ENCODE data around the gene SPRR2F. TPM values are rescaled to one million over a fixed set of nuclear protein-coding genes. Genes with fewer than 3 reads are reported as not detected.

The SPRR2F gene
- total RNA-seq, 2 donors from 2014 or later: not detected

GRCh38 chr1:153087652-153088051 is 25.7 kb downstream of the SPRR2F start:
- intact Hi-C loops (cut with DNase I, micrococcal nuclease): no loop called here
- no peak for DNase-seq
- no peak for ATAC-seq

- DNase-seq (no peak), ATAC-seq (no peak)
- intact Hi-C loops (cut with DNase I, micrococcal nuclease): no loop called here
Observed at GRCh38 chr1:153081736-153082135, 31.6 kb downstream of the SPRR2F start.

- ATAC-seq (no peak), DNase-seq (no peak)
- intact Hi-C loops (cut with DNase I, micrococcal nuclease): no loop called here
Observed at GRCh38 chr1:153072806-153073726, 40.2 kb downstream of the SPRR2F start.

GRCh38 chr1:153071511-153071910 is 41.8 kb downstream of the SPRR2F start, which contains the start of gene SPRR2B:
Gene SPRR2B (minus strand): TSS chr1:153071611. CDS start chr1:153070839, 772 bp downstream.
- intact Hi-C loops (cut with DNase I, micrococcal nuclease): no loop called here
- ATAC-seq (no peak), DNase-seq (no peak)

- ATAC-seq (no peak), DNase-seq (no peak)
- intact Hi-C loops (cut with DNase I, micrococcal nuclease): no loop called here
Observed at GRCh38 chr1:153070243-153070642, 43.1 kb downstream of the SPRR2F start.

Other genes starting within 250 kb of the SPRR2F start
- not detected for gene SMCP, start 235.2 kb downstream of the SPRR2F start, total RNA-seq
- gene IVL, start 205.0 kb downstream of the SPRR2F start, total RNA-seq: not detected
- gene SPRR5, start 166.3 kb downstream of the SPRR2F start, total RNA-seq: not detected
- not detected for gene SPRR4, start 142.9 kb downstream of the SPRR2F start, total RNA-seq
- not detected for gene SPRR1A, start 129.4 kb downstream of the SPRR2F start, total RNA-seq
- not detected for gene SPRR3, start 111.8 kb downstream of the SPRR2F start, total RNA-seq
- gene SPRR1B, start 82.3 kb downstream of the SPRR2F start, total RNA-seq: not detected
- not detected for gene SPRR2D, start 72.4 kb downstream of the SPRR2F start, total RNA-seq
- not detected for gene SPRR2A, start 56.0 kb downstream of the SPRR2F start, total RNA-seq
- not detected for gene SPRR2B, start 41.9 kb downstream of the SPRR2F start, total RNA-seq
- not detected for gene SPRR2E, start 19.0 kb downstream of the SPRR2F start, total RNA-seq
- gene SPRR2G, start 37.4 kb upstream of the SPRR2F start, total RNA-seq: not detected
- gene LELP1, start 89.9 kb upstream of the SPRR2F start, total RNA-seq: not detected
- gene PRR9, start 104.1 kb upstream of the SPRR2F start, total RNA-seq: not detected
- not detected for gene LORICRIN, start 146.2 kb upstream of the SPRR2F start, total RNA-seq
- gene PGLYRP3, start 199.4 kb upstream of the SPRR2F start, total RNA-seq: not detected
- gene PGLYRP4, start 235.3 kb upstream of the SPRR2F start, total RNA-seq: not detected
- gene S100A9, start 244.3 kb upstream of the SPRR2F start, total RNA-seq: 10 to 100 TPM in 1 of 2 donors, 1 to 10 TPM in 1; 9.2 to 21.0 TPM